ENCODE results near the gene CLIP1.

Gene CLIP1

GRCh38 chr12:122232691-122233090 is 189.8 kb downstream of the CLIP1 start:
- H3K4me3 ChIP-seq (ENCODE audit: low read depth, low read length) = no peak overlapping the region
- no peak for DNase-seq (ENCODE audit: low read depth)
- TF ChIP-seq, protein P1, sequence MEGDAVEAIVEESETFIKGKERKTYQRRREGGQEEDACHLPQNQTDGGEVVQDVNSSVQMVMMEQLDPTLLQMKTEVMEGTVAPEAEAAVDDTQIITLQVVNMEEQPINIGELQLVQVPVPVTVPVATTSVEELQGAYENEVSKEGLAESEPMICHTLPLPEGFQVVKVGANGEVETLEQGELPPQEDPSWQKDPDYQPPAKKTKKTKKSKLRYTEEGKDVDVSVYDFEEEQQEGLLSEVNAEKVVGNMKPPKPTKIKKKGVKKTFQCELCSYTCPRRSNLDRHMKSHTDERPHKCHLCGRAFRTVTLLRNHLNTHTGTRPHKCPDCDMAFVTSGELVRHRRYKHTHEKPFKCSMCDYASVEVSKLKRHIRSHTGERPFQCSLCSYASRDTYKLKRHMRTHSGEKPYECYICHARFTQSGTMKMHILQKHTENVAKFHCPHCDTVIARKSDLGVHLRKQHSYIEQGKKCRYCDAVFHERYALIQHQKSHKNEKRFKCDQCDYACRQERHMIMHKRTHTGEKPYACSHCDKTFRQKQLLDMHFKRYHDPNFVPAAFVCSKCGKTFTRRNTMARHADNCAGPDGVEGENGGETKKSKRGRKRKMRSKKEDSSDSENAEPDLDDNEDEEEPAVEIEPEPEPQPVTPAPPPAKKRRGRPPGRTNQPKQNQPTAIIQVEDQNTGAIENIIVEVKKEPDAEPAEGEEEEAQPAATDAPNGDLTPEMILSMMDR (IDR thresholded peaks at IDR 0.05; ENCODE audit: control insufficient read depth, extremely low read depth, insufficient read depth) = no peak

DNA sequence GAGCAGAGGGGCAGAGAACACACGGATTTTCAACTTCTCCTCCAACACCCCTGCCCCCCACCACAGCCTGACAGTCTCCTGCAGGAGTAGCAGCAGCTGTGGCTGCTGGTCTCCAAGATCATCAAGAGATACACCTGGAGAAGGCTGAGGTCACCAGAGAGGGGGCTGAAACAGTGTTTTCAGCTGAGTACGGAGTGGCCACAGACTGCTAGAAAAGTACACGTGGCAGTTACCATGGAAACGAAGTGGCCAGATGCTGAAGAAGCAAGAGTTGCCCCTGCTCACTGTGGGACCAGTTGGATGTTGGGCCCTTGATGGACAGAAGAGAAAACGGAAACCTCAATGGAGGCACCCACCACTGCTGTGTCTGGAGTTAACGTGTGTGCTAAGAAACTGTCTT is 191.7 kb downstream of the CLIP1 start:
- no peak for DNase-seq (ENCODE audit: low read depth)
- no peak overlapping the region for H3K4me3 ChIP-seq (ENCODE audit: low read depth, low read length)
- TF ChIP-seq, protein P1 (IDR thresholded peaks at IDR 0.05; ENCODE audit: control insufficient read depth, extremely low read depth, insufficient read depth) = no peak

GRCh38 chr12:122228092-122228491 is 194.4 kb downstream of the CLIP1 start:
- DNase-seq (ENCODE audit: low read depth) = no peak
- H3K4me3 ChIP-seq (ENCODE audit: low read depth, low read length) = no peak overlapping the region
- TF ChIP-seq, protein P1 (IDR thresholded peaks at IDR 0.05; ENCODE audit: control insufficient read depth, extremely low read depth, insufficient read depth) = no peak

- no peak for DNase-seq (ENCODE audit: low read depth)
- no peak overlapping the region for H3K4me3 ChIP-seq (ENCODE audit: low read depth, low read length)
- TF ChIP-seq, protein P1 (IDR thresholded peaks at IDR 0.05; ENCODE audit: control insufficient read depth, extremely low read depth, insufficient read depth) = no peak
Measured at GRCh38 chr12:122227341-122227740, 195.1 kb downstream of the CLIP1 start.

GRCh38 chr12:122226366-122227125 is 195.9 kb downstream of the CLIP1 start:
- no peak for DNase-seq (ENCODE audit: low read depth)
- peak overlapping the region; percentile 26 for H3K4me3 ChIP-seq (ENCODE audit: low read depth, low read length)
- TF ChIP-seq, protein P1 (IDR thresholded peaks at IDR 0.05; ENCODE audit: control insufficient read depth, extremely low read depth, insufficient read depth) = no peak

- DNase-seq (ENCODE audit: low read depth) = peak; percentile 97
- TF ChIP-seq, protein P1 (IDR thresholded peaks at IDR 0.05; ENCODE audit: control insufficient read depth, extremely low read depth, insufficient read depth) = no peak
- peak within 1 kb of the TSS; percentile 99 for H3K4me3 ChIP-seq (ENCODE audit: low read depth, low read length)
Measured at GRCh38 chr12:122225683-122226365, 196.6 kb downstream of the CLIP1 start, which contains the start of gene DIABLO. Gene DIABLO (minus strand): TSS chr12:122226052. CDS start chr12:122226014, 38 bp downstream.
